SU-DHL-6 (cell line): ENCODE data around the gene NAV3.

Source experiments
- EZH2phosphoT487 ChIP-seq: fragments of 200-600 bp; sonication (generic), shearing (Covaris generic); conservative IDR thresholded peaks from 2 replicates; pipeline ENCODE4 v1.6.1; 2018; ENCODE audit warnings: mild to moderate bottlenecking, antibody characterized with exemption, low read length, moderate library complexity, mixed read lengths
- TF ChIP-seq, protein P1 (sequence below): fragments of 200-600 bp; sonication (generic); IDR thresholded peaks from one replicate; pipeline ENCODE4 v1.5.1; 2017; ENCODE audit warnings: antibody characterized with exemption, mild to moderate bottlenecking, low read length, moderate library complexity; ENCODE audit not compliant: insufficient read depth, poor library complexity, severe bottlenecking

DNA sequence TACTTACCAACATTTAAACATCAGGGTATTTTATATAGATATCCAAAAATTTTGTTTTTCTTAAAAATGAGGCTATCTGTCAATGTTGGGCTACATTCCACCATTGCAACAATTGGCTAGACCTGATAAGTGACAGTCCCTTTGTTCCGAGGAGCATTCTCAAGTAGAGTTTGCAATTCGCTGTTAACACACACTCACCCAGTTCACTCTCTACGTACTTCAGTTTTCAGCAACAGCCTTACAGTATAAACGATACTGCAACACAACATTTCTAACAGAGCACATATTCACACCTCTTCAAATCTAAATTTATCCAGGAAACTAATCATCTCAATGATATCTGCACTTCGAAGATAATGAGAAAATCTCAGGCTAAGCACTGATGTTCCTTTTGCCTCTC, 393.5 kb downstream of the NAV3 start:
- TF ChIP-seq, protein P1, sequence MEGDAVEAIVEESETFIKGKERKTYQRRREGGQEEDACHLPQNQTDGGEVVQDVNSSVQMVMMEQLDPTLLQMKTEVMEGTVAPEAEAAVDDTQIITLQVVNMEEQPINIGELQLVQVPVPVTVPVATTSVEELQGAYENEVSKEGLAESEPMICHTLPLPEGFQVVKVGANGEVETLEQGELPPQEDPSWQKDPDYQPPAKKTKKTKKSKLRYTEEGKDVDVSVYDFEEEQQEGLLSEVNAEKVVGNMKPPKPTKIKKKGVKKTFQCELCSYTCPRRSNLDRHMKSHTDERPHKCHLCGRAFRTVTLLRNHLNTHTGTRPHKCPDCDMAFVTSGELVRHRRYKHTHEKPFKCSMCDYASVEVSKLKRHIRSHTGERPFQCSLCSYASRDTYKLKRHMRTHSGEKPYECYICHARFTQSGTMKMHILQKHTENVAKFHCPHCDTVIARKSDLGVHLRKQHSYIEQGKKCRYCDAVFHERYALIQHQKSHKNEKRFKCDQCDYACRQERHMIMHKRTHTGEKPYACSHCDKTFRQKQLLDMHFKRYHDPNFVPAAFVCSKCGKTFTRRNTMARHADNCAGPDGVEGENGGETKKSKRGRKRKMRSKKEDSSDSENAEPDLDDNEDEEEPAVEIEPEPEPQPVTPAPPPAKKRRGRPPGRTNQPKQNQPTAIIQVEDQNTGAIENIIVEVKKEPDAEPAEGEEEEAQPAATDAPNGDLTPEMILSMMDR = no peak
- no peak for TF ChIP-seq EZH2phosphoT487
